Measurements from ENCODE around the gene XIRP1.

The XIRP1 gene

DNA sequence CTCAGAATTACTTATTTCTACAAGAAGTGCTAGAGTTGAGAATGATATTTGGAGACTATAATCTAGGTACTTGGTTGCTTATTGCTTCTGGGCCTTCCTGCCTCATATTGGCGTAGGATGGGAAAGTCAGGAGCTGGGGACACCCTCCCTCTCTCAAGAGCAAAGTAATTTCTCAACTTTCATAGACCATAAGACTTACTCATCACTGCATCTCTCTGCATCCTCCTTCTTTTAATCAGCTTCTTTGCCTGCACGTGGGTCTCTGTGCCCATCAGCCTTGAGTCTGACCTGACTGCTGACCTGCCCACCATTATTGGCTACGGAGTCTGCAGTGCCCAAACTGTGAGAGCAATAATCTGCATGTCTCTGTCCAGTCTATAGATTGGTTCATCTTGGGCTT, 27.3 kb upstream of the XIRP1 start:
- no peak for DNase-seq
- Mint-ChIP-seq H3K36me3 (no peaks in the 10 kb centered on the region), H3K27me3 (peaks cover 0 to 4% of the 10 kb centered on the region in 2 donors), H3K27ac (peak overlapping the region; percentile 14), H3K9me3 (no peaks in the 10 kb centered on the region), H3K4me3 (no peak overlapping the region), H3K4me1 (peaks cover 24 to 46% of the 10 kb centered on the region in 2 donors)
- ATAC-seq (replicated peaks) = no peak

DNA sequence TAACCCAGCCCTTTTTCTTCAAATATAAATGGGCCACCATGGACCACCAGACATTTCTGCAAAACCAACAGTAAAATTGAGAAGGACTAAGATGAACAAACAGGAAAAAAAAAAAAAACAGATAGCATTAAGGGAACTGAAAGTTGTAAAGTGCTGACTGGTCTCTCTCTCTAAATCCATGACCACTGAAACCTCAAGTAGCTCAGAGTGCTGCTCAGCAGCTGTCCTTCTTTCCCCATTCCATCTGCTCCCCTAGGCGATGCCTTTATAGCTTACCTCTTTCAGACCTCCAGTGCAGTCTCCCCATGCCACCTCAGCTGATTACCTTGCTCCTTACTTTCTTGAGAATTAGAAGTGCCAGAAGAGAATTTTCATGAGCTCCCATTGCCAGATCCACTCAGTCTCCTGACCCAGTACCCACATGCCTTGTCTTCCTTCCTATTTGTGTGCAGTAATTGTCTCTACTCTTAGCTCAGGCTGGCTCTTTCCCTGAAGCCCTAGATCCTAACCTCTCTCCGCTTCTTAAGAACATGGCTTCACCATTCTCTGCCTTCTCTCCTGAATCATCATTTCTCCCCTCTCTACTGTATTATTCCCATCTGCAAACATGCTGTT, 23.9 kb upstream of the XIRP1 start:
- peak overlapping the region; percentile 14 to 47 for H3K4me3 Mint-ChIP-seq
- peaks cover 4% of the 10 kb centered on the region in 2 donors for H3K27me3 Mint-ChIP-seq
- peak; percentile 18 for DNase-seq
- peak; percentile 96 to 98 for ATAC-seq (replicated peaks)
- H3K36me3 Mint-ChIP-seq = no peaks in the 10 kb centered on the region
- peak overlapping the region; percentile 15 for H3K27ac Mint-ChIP-seq
- H3K9me3 Mint-ChIP-seq = no peaks in the 10 kb centered on the region
- peaks cover 35 to 60% of the 10 kb centered on the region in 2 donors for H3K4me1 Mint-ChIP-seq

DNA sequence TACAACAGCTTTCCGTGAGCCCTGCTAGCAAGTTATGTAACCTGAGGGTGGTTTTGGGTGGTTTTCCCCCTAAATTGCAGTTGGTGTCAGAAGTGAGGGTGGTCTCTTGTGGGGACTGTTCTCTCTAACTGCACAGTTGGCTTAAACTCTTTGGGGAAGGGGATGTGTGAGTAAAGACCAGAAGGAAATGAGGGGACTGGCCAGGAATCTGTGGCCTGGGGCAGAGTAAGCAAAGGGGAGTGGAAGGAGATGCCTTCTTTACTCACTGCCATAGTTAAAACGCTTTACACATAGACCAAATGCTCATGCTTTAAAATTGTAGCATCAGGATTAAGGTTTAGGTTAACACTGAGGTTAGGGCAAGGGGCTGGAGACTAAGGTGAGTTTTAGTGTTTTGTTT, 21.2 kb upstream of the XIRP1 start:
- Mint-ChIP-seq H3K9me3 (no peaks in the 10 kb centered on the region), H3K27ac (no peak overlapping the region), H3K36me3 (no peaks in the 10 kb centered on the region), H3K4me1 (peaks cover 37 to 66% of the 10 kb centered on the region in 2 donors), H3K27me3 (peaks cover 0 to 4% of the 10 kb centered on the region in 2 donors), H3K4me3 (no peak overlapping the region)
- DNase-seq (no peak), ATAC-seq (replicated peaks) (no peak)

DNA sequence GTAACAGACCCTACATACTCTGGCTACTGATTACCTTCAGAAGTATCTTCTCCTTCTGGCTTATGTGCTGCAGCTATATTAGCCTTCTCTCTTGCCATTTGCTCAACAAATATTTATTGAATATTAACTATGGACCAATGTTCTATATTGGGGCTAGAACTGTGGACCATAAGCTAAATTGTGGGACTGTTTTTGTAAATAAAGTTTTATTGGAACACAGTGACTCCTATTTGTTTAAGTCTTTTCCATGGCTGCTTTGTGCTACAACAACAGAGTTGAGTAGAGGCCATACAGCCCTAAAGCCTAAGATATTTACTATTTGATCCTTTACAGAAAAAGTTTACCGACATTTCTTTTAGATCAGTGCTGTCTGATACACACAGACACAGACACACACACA, 20.3 kb upstream of the XIRP1 start:
- no peak for DNase-seq
- no peak for ATAC-seq (replicated peaks)
- H3K27me3 Mint-ChIP-seq = peaks cover 0 to 4% of the 10 kb centered on the region in 2 donors
- no peak overlapping the region for H3K4me3 Mint-ChIP-seq
- H3K27ac Mint-ChIP-seq = no peak overlapping the region
- H3K4me1 Mint-ChIP-seq = peaks cover 41 to 71% of the 10 kb centered on the region in 2 donors
- H3K36me3 Mint-ChIP-seq = no peaks in the 10 kb centered on the region
- H3K9me3 Mint-ChIP-seq = no peaks in the 10 kb centered on the region

DNA sequence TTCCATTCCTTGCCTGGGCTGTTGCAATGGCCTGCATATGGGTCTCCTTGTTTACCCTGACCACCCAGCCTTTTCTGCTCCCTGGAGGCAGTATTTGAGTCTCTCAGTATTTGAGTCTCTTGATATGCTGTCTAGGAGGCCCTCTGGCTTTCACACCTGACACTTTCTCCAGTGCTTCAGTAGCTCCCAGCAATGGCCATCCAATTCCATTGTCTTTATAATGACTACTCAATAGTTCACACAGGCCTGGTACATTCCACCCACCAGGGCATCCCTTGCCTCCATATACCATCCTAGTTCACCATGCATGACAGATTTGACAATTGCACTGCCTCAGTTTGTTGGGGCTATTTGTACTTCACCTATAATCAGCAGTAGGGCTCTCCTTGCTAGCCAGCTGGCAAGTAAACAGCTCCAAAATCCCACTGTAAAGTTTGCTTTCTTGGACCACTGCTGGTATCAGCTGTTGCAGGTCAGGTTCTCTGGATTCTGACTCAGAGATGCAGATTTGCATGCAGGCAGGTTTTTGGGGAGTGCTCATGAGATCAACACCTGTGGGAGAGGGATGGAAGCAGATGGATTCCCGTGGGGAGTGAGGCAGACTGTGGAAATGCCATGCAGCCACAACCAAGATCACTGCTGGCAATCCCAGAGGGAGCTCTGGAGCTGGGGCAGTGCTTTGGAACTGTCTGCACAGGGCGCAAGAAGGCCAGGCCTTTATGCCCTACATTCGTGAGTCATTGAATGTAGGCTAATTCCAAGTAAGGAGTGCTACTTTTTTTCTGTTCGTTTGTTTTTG, 19.1 kb upstream of the XIRP1 start:
- Mint-ChIP-seq H3K4me3 (no peak overlapping the region), H3K27ac (no peak overlapping the region), H3K9me3 (no peaks in the 10 kb centered on the region), H3K4me1 (peaks cover 35 to 67% of the 10 kb centered on the region in 2 donors), H3K36me3 (no peaks in the 10 kb centered on the region), H3K27me3 (peaks cover 0 to 4% of the 10 kb centered on the region in 2 donors)
- no peak for DNase-seq
- no peak for ATAC-seq (replicated peaks)

DNA sequence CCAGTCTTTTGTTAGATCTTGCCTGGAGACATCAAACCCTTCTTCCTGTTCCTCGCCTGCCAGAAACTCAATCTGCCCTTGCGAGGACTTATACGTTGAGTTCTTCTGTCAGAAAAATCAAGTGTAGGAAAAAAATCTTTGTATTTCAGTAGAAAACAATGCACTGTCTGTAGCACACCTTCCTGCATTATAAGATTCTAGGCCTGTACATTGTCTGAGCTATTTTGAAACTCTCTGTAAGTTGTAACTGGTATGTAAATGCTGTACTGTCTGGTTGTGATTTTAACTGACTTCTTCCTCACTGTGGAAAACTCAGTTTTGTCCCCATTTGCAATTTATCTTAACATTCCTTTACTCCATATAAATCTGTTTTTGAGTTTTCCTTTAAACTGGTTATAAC, 17.7 kb upstream of the XIRP1 start:
- no peak overlapping the region for H3K4me3 Mint-ChIP-seq
- H3K27me3 Mint-ChIP-seq = peaks cover 0 to 4% of the 10 kb centered on the region in 2 donors
- ATAC-seq (replicated peaks) (peak in 1 of 2 donors; percentile 58), DNase-seq (no peak)
- H3K4me1 Mint-ChIP-seq = peaks cover 32 to 58% of the 10 kb centered on the region in 2 donors
- H3K36me3 Mint-ChIP-seq = no peaks in the 10 kb centered on the region
- peak overlapping the region; percentile 56 for H3K27ac Mint-ChIP-seq
- no peaks in the 10 kb centered on the region for H3K9me3 Mint-ChIP-seq

DNA sequence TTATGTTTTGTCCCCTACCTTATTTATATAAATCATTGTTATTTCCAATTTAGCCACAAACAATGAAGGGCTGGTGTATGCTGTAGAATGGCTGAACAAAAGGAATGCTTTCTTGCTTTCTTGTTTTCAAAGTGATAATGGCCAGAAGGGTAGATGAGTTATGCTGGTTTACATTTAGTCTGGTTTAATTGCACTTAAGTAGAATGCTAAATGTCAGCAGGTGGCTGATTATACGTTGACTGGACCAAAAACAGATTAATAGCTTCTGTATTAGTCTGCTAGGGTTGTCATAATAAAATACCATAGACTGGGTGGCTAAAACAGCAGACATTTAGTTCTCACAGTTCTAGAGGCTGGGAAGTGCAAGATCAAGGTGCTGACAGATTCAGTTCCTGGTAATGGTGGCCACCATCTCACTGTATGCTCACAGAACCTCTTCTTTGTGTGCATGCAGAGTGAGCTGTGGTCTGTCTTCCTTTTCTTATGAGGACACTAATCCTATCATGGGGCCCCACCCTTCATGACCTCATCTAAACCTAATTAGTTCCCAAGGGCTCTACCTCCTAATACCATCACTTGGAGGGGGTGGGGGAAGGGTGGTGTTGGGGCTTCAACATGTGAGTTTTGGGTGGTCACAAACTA, 17.1 kb upstream of the XIRP1 start:
- DNase-seq (no peak), ATAC-seq (replicated peaks) (peak; percentile 54 to 55)
- H3K9me3 Mint-ChIP-seq = no peaks in the 10 kb centered on the region
- no peaks in the 10 kb centered on the region for H3K36me3 Mint-ChIP-seq
- peaks cover 32 to 57% of the 10 kb centered on the region in 2 donors for H3K4me1 Mint-ChIP-seq
- H3K4me3 Mint-ChIP-seq = no peak overlapping the region
- H3K27me3 Mint-ChIP-seq = peaks cover 0 to 4% of the 10 kb centered on the region in 2 donors
- H3K27ac Mint-ChIP-seq = no peak overlapping the region

DNA sequence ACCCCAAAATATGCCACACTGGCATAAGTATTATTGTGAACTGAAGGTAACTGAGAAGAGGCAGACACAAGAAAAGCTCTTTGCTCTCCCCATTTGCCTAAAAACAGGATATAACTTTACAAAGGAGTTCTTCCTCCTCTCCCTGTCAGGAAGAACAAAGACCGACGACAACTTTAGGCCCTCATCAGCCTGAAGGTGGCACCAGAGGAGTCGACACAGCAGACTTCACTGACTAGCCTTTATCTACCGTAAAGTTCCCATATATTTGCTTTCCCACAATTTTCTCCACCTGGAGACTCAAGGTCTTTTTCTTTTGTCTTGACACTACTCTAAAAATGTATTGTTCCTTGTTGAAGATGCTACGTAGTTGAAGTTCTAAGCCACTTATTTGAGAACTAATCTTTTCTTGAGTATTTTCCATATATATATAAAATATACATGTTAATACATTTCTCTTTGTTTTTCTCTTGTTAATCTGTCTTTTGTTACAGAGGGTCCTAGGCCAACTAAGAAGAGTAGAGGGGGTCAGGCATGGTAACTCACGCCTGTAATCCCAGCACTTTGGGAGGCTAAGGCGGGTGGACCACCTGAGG, 16.2 kb upstream of the XIRP1 start:
- Mint-ChIP-seq H3K36me3 (no peaks in the 10 kb centered on the region), H3K4me1 (peaks cover 27 to 50% of the 10 kb centered on the region in 2 donors), H3K27me3 (peaks cover 3 to 4% of the 10 kb centered on the region in 2 donors), H3K27ac (no peak overlapping the region), H3K9me3 (no peaks in the 10 kb centered on the region), H3K4me3 (no peak overlapping the region)
- DNase-seq (no peak), ATAC-seq (replicated peaks) (peak in 1 of 2 donors; percentile 73)

DNA sequence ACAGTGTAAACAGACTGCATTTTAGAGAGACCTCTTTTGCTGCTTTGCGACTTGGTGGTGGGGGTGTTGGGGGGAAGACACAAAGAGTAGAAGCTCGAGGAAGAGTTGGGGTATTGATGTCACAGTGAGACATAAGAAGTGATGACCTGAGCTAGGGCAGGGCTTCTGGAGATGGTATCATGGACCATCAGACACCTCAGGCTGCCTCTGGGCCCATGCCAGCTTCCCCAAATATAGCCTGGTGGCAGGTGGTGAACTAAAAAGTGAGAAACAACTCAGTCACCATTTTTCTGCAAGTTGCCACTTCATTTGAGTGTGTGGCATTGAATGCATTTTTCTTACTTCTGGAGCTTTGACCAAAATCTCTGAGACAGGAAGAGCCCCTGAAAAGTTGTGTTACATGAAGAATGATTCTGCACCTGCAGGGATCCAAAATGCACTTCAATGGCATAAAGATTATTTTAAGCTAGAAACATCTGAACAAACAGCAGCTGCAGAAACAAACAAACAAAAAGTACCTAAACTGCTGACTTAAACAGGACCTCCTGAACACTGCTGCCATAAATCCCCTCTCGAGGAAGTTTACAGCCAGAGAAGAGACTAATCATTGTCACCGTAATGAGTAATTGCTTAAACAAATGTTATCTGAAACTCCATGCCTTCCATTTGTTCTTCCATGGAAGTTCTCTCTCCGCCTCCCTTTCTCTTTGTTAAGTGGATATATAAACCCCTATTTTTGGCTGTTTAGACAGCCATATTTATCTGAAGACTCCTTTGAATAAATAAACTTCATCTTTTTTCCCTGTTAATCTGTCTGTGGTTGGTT, 15.2 kb upstream of the XIRP1 start:
- no peak overlapping the region for H3K4me3 Mint-ChIP-seq
- H3K9me3 Mint-ChIP-seq = no peaks in the 10 kb centered on the region
- DNase-seq (no peak), ATAC-seq (replicated peaks) (no peak)
- H3K27me3 Mint-ChIP-seq = peaks cover 6 to 11% of the 10 kb centered on the region in 2 donors
- H3K4me1 Mint-ChIP-seq = peaks cover 25 to 47% of the 10 kb centered on the region in 2 donors
- no peaks in the 10 kb centered on the region for H3K36me3 Mint-ChIP-seq
- peak overlapping the region; percentile 78 for H3K27ac Mint-ChIP-seq

DNA sequence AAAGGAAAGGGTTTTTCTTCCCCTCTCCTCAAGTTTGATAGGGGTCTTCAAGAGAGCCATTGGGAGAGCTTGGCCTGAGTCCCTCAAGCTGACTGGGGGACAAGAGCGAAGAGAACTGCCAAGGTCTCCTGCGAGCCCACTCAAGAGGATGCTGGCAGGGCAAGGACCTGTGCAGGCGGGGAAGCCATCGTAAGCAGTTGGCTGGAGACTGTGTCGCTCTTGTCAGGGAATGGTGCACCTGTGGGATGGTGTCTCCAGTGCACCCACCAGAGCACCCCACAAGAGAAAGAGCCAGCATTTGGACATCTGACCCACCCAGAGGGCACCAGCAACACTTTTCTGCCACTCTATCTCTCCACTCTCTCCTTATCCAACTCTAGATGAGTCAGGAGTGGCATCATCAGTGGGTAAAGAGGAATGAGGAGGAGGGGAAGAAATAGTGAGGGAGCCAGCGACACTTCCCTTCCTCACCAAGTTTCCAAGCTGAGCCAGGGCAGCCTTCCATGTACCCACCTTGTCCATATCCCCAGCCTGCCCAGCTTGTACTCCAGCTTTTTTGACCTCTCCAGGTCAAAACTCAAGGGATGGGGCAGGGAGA, 13.6 kb upstream of the XIRP1 start:
- no peak for ATAC-seq (replicated peaks)
- H3K36me3 Mint-ChIP-seq = no peaks in the 10 kb centered on the region
- no peaks in the 10 kb centered on the region for H3K9me3 Mint-ChIP-seq
- peak overlapping the region; percentile 56 for H3K27ac Mint-ChIP-seq
- no peak overlapping the region for H3K4me3 Mint-ChIP-seq
- H3K4me1 Mint-ChIP-seq = peaks cover 22 to 49% of the 10 kb centered on the region in 2 donors
- no peak for DNase-seq
- peaks cover 6 to 17% of the 10 kb centered on the region in 2 donors for H3K27me3 Mint-ChIP-seq

DNA sequence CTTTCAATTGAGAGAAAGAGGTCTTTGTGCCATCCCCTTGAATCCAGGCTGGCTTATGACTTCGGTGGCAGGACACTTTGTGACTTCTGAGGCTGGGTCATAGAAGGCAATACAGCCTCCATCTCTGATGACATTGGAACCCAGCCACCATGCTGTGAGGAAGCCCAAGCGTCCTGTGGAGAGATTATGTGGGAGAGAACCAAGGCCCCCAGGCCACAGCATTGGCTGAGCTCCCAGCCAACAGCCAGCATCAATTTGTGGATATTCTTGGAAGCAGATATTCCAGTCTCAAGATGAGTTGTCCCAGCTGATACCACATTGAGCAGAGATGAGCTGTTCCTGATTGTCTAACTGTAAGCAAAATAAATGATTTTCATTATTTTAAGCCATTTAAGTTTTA, 12.7 kb upstream of the XIRP1 start:
- H3K27ac Mint-ChIP-seq = no peak overlapping the region
- peaks cover 17 to 40% of the 10 kb centered on the region in 2 donors for H3K4me1 Mint-ChIP-seq
- H3K4me3 Mint-ChIP-seq = no peak overlapping the region
- H3K9me3 Mint-ChIP-seq = no peaks in the 10 kb centered on the region
- peaks cover 6 to 17% of the 10 kb centered on the region in 2 donors for H3K27me3 Mint-ChIP-seq
- no peaks in the 10 kb centered on the region for H3K36me3 Mint-ChIP-seq
- no peak for DNase-seq
- ATAC-seq (replicated peaks) = no peak

DNA sequence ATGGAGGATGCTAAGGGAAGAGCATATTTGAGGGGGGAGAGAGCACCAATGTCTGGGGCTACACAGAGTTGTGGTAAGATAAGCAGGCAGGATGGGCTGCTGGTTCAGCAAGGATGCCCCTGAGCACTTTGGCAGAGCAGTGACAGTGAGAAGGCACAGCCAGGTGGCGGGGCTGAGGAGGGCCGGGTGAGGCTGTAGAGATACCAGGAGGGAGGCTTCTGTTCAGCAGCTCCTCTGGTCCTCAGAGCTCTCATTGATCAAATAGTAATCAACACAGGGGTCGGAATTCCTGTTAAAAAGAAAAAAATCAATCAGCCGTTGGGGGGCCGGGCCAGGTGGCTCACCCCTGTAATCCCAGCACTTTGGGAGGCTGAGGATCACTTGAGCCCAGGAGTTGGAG, 11.5 kb upstream of the XIRP1 start:
- H3K4me3 Mint-ChIP-seq = no peak overlapping the region
- no peaks in the 10 kb centered on the region for H3K9me3 Mint-ChIP-seq
- ATAC-seq (replicated peaks) = no peak
- peaks cover 6 to 17% of the 10 kb centered on the region in 2 donors for H3K27me3 Mint-ChIP-seq
- no peak overlapping the region for H3K27ac Mint-ChIP-seq
- H3K4me1 Mint-ChIP-seq = peaks cover 12 to 33% of the 10 kb centered on the region in 2 donors
- DNase-seq = no peak
- no peaks in the 10 kb centered on the region for H3K36me3 Mint-ChIP-seq

DNA sequence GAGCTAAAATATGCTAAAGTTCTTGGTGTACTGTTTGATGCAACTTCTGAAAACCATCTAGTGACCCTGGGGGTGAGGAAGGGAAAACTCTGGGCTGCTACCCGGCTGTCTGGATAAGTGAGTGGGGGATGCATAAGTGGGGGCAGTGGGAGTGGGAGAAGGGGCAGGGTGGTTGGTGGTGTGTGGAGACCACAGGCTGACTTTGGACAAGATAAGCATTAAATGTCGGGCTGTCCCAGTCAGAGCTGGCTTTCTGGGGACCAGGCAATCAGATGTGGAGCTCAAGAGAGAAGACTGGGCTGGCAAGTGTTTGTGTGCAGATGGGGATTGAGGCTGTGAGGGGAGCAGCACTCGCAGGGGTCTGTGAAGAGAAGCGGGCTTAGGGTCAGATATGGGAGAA, 11.0 kb upstream of the XIRP1 start:
- peaks cover 6 to 17% of the 10 kb centered on the region in 2 donors for H3K27me3 Mint-ChIP-seq
- ATAC-seq (replicated peaks) = no peak

More for the DNA sequence above, 11.0 kb upstream of the XIRP1 start:
- no peak overlapping the region for H3K27ac Mint-ChIP-seq
- no peak overlapping the region for H3K4me3 Mint-ChIP-seq
- no peaks in the 10 kb centered on the region for H3K36me3 Mint-ChIP-seq
- no peak for DNase-seq
- H3K9me3 Mint-ChIP-seq = no peaks in the 10 kb centered on the region
- peaks cover 10 to 28% of the 10 kb centered on the region in 2 donors for H3K4me1 Mint-ChIP-seq
